PC-9 (cell line): Measurements from ENCODE around the gene CYP2A13. TPM values are rescaled to one million over a fixed set of nuclear protein-coding genes. Genes with fewer than 3 reads are reported as not detected.
"Not testable (repeated sequence)": the region's sequence is repeated elsewhere in the genome, so short reads cannot be mapped to it uniquely, and the experiment has no call there.

Experiments used
- BruUV-seq: library from RNA; stranded (reverse); fragments of 400-500 nt; replicated peaks from 2 replicates; lab custom pipeline; 2021; lab: Mats Ljungman, UMichigan
- CTCF ChIA-PET: fragments of 300-600 bp; sonication (Branson Sonifier 250); formaldehyde crosslinking; loops from one replicate; lab custom pipeline; 2022; ENCODE audit warnings: antibody characterized with exemption; lab: Charles Lee
- POLR2A ChIA-PET: fragments of 300-600 bp; sonication (Branson Sonifier 250); formaldehyde crosslinking; loops from one replicate; lab custom pipeline; 2022; ENCODE audit warnings: antibody characterized with exemption; ENCODE audit not compliant: unreplicated experiment; lab: Charles Lee
- DNase-seq, 2 experiments: peaks; one replicate each; pipeline versions ENCODE4 v3.0.0 to v3.0.0-alpha.2; 2015 to 2022; ENCODE audit warnings: mixed read lengths in 1 of 2
- H2AFZ ChIP-seq: fragments of 200-600 bp; sonication (generic); 2 replicates; pipeline ENCODE4 v1.8.1; 2017; ENCODE audit warnings: antibody characterized with exemption
- H3F3A ChIP-seq: fragments of 200-600 bp; sonication (generic); 2 replicates; pipeline ENCODE4 v1.8.1; 2017; ENCODE audit warnings: antibody characterized with exemption, mild to moderate bottlenecking, low read depth; ENCODE audit not compliant: insufficient read depth
- H3K27ac ChIP-seq: fragments of 200-600 bp; sonication (generic); 2 replicates; pipeline ENCODE4 v1.6.1; 2016; ENCODE audit warnings: mixed run types
- H3K27me3 ChIP-seq: fragments of 200-600 bp; sonication (generic); 2 replicates; pipeline ENCODE4 v1.6.1; 2016; ENCODE audit warnings: low read depth, mixed run types; ENCODE audit not compliant: insufficient read depth
- H3K36me3 ChIP-seq: fragments of 200-600 bp; sonication (generic); 2 replicates; pipeline ENCODE4 v1.6.1; 2016; ENCODE audit warnings: low read depth, mixed run types
- H3K4me1 ChIP-seq: fragments of 200-600 bp; sonication (generic); replicated peaks from 2 replicates; pipeline ENCODE4 v1.6.1; 2016; ENCODE audit warnings: mixed run types; ENCODE audit not compliant: insufficient read depth
- H3K4me2 ChIP-seq: fragments of 200-600 bp; sonication (generic); 2 replicates; pipeline ENCODE4 v1.6.1; 2017; ENCODE audit warnings: mixed run types
- H3K4me3 ChIP-seq: fragments of 200-600 bp; sonication (generic); 2 replicates; pipeline ENCODE4 v1.6.1; 2016; ENCODE audit warnings: mixed run types
- H3K79me2 ChIP-seq: fragments of 200-600 bp; sonication (generic); 2 replicates; pipeline ENCODE4 v1.6.1; 2017; ENCODE audit warnings: low read depth, mixed run types
- H3K9me2 ChIP-seq: fragments of 200-600 bp; sonication (generic); 2 replicates; pipeline ENCODE4 v1.8.1; 2017; ENCODE audit warnings: mild to moderate bottlenecking; ENCODE audit not compliant: insufficient read depth
- H3K9me3 ChIP-seq: fragments of 200-600 bp; sonication (generic); 2 replicates; pipeline ENCODE4 v1.8.1; 2016; ENCODE audit warnings: low read depth; ENCODE audit not compliant: insufficient read depth
- H4K20me1 ChIP-seq: fragments of 200-600 bp; sonication (generic); 2 replicates; pipeline ENCODE4 v1.8.1; 2017; ENCODE audit not compliant: insufficient read depth
- EZH2 ChIP-seq: fragments of 200-600 bp; sonication (generic); IDR thresholded peaks from 2 replicates; pipeline ENCODE4 v1.8.0; 2017; ENCODE audit warnings: antibody characterized with exemption, low read depth
- intact Hi-C: fragments of 100-400 bp; cut with micrococcal nuclease; formaldehyde crosslinking; loops from one replicate; pipeline ENCODE4 v1.10.0; 2022; ENCODE audit not compliant: unreplicated experiment
- total RNA-seq: library from RNA; stranded (reverse); gene quantifications from 2 replicates; pipeline ENCODE4 v1.2.3, GENCODE V29; 2021
- TF ChIP-seq, protein P1 (sequence below): fragments of 200-600 bp; sonication (generic); conservative IDR thresholded peaks from 2 replicates; pipeline ENCODE4 v1.6.1; 2017; ENCODE audit warnings: mixed run types, antibody characterized with exemption, mild to moderate bottlenecking, moderate library complexity

The CYP2A13 gene
- total RNA-seq, 1 experiment from 2014 or later, result not detected

DNA sequence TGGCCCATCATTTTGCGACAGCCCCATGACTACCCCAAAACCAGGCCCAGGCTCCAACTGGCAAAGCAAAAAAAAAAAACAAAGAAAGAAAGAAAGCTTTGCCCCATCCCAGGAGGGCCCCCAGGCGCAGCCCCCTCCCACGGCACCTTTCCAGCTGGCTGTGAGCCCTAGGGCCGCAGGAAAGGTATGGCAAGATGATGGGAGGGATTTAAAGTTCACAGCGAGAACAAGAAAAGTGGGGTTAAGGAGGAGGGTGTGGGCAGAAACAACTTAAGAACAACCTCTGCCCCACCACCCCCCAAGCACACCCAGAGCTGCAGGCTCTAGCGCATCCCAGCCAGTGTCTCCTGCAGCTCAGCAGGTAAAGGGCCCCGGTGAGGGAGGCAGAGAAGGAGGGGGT, 25.9 kb downstream of the CYP2A13 start, which contains the start of gene CYP2F1:
TSS of gene CYP2F1 (plus strand) at position 301 of the 400 bp plus-strand sequence. CDS start 1,757 bp downstream, outside the sequence.
- H3K4me2 ChIP-seq, result no peak within 1 kb of the TSS
- no peak within 1 kb of the TSS for H3K4me3 ChIP-seq
- no peak within 1 kb of the TSS for H3K27ac ChIP-seq
- no peaks in the 10 kb centered on the region for H3K36me3 ChIP-seq
- DNase-seq, result no peak
- no peak within 1 kb of the TSS for H2AFZ ChIP-seq
- CTCF ChIA-PET, result interaction anchor here (0.7 kb wide), 1 partner anchor 32 kb away, joined by 15 read pairs; no protein-coding TSS in a partner anchor
- no TSS peak for BruUV-seq
- H4K20me1 ChIP-seq, result no peaks in the 10 kb centered on the region
- H3K4me1 ChIP-seq, result peaks cover 4% of the 10 kb centered on the region; the same call in 1 of the 2 replicates
- H3F3A ChIP-seq, result no peaks in the 10 kb centered on the region
- H3K9me3 ChIP-seq, result no peaks in the 10 kb centered on the region
- H3K27me3 ChIP-seq, result 0 out of 2 replicates have a peak, but pooled peaks cover 3% of the 10 kb centered on the region
- intact Hi-C loops, result no loop called here
- TF ChIP-seq EZH2, result no peak
- TF ChIP-seq, protein P1, sequence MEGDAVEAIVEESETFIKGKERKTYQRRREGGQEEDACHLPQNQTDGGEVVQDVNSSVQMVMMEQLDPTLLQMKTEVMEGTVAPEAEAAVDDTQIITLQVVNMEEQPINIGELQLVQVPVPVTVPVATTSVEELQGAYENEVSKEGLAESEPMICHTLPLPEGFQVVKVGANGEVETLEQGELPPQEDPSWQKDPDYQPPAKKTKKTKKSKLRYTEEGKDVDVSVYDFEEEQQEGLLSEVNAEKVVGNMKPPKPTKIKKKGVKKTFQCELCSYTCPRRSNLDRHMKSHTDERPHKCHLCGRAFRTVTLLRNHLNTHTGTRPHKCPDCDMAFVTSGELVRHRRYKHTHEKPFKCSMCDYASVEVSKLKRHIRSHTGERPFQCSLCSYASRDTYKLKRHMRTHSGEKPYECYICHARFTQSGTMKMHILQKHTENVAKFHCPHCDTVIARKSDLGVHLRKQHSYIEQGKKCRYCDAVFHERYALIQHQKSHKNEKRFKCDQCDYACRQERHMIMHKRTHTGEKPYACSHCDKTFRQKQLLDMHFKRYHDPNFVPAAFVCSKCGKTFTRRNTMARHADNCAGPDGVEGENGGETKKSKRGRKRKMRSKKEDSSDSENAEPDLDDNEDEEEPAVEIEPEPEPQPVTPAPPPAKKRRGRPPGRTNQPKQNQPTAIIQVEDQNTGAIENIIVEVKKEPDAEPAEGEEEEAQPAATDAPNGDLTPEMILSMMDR, result no peak
- POLR2A ChIA-PET, result interaction anchor here (0.7 kb wide), 1 partner anchor 40 kb away, joined by 11 read pairs; no protein-coding TSS in a partner anchor
- H3K79me2 ChIP-seq, result no peaks in the 10 kb centered on the region
- H3K9me2 ChIP-seq, result no peaks in the 10 kb centered on the region

DNA sequence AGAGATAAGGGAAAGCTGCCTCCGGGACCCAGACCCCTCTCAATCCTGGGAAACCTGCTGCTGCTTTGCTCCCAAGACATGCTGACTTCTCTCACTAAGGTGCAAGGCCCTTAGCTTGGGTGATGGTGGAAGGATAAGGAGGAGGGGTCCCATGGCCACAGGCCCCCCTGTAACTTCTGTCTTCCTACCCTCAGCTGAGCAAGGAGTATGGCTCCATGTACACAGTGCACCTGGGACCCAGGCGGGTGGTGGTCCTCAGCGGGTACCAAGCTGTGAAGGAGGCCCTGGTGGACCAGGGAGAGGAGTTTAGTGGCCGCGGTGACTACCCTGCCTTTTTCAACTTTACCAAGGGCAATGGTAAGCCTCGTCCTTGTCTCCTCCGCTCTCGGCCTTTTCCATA, 28.0 kb downstream of the CYP2A13 start:
- no peak overlapping the region for H2AFZ ChIP-seq
- intact Hi-C loops, result no loop called here
- H3K4me1 ChIP-seq, result peaks cover 4% of the 10 kb centered on the region; the same call in 1 of the 2 replicates
- H3K4me3 ChIP-seq, result no peak overlapping the region
- no peaks in the 10 kb centered on the region; the same call in 1 of the 2 replicates for H3F3A ChIP-seq
- BruUV-seq, result no TSS peak
- H3K9me3 ChIP-seq, result no peaks in the 10 kb centered on the region
- no peak for DNase-seq
- no peaks in the 10 kb centered on the region for H3K9me2 ChIP-seq
- H3K4me2 ChIP-seq, result no peak overlapping the region
- no peak for TF ChIP-seq EZH2
- TF ChIP-seq, protein P1, result no peak
- POLR2A ChIA-PET, result no interaction called here
- H4K20me1 ChIP-seq, result no peaks in the 10 kb centered on the region
- H3K36me3 ChIP-seq, result no peaks in the 10 kb centered on the region
- H3K27ac ChIP-seq, result no peak overlapping the region
- CTCF ChIA-PET, result interaction anchor here (0.6 kb wide), 1 partner anchor 137 kb away, joined by 3 read pairs; no protein-coding TSS in a partner anchor
- no peaks in the 10 kb centered on the region for H3K79me2 ChIP-seq
- H3K27me3 ChIP-seq, result 0 out of 2 replicates have a peak, but pooled peaks cover 3% of the 10 kb centered on the region

DNA sequence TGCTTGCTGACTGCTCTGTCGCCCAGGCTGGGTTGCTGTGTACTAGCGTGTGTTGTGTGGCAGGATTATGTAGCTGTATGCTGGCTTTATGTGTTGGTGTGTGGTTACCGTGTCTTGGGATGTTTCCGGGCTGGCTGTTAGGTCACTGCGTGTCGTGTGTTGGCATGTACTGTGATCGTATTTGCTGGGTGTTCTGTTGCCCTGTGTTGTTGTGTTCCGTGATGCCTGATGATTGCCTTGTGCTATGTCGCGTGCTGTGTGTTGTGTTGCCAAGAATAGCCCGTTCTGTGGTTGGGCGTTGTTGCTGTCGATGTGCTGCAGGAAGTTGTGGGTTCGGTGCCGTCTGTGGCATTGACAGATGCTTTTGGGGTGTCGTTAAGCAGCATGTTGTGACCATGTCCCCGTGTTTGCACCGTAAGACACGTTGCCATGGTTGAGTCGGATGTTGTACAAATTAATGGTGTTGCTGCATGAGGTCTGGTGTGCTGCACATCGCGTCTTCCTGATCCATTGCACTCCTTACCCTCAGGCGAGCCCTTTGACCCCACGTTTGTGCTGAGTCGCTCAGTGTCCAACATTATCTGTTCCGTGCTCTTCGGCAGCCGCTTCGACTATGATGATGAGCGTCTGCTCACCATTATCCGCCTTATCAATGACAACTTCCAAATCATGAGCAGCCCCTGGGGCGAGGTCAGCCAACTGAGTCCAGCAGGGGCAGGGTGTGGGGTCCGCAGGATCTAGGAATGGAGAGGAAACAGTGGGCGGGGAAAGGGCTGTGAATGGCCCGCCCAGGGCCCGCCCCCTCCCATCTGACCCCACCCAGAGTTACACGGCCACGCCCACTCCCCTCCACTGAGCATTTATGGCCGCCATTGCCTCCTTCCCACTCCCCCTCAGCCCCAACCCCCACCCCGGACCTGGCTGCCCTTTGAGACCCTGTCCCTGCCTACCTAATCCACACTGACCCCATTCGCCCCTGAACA, 33.0 kb downstream of the CYP2A13 start:
- H3K79me2 ChIP-seq, DNase-seq, H3K27ac ChIP-seq, H3K4me2 ChIP-seq, H3K36me3 ChIP-seq, H3K4me3 ChIP-seq, H3K9me3 ChIP-seq, H4K20me1 ChIP-seq, intact Hi-C loops, H2AFZ ChIP-seq, BruUV-seq, H3K4me1 ChIP-seq, H3K9me2 ChIP-seq, H3K27me3 ChIP-seq, H3F3A ChIP-seq: not testable (repeated sequence)
- ChIA-PET CTCF (interaction anchor here (0.6 kb wide), 1 partner anchor 486 kb away, joined by 10 read pairs; no protein-coding TSS in a partner anchor), POLR2A (interaction anchor here (0.6 kb wide), 1 partner anchor 343 kb away, joined by 14 read pairs; the partner anchor contains the start of gene RAB4B)

DNA sequence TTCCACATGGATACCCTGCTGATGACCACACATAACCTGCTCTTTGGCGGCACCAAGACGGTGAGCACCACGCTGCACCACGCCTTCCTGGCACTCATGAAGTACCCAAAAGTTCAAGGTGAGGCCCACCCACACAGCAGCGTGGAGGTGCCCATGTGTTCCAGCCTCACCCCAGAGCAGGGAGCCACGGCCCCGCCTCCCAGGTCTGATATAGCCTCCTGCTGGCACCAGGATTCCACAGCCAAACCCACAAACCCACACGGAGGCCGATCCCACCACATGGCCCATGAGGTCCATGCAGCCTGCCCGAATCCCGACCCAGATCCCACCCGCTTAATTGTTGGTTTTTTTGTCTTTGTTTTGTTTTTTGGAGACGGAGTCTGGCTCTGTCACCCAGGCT, 34.6 kb downstream of the CYP2A13 start:
- H3K27ac ChIP-seq, H3K4me3 ChIP-seq, H2AFZ ChIP-seq, H4K20me1 ChIP-seq, H3K9me3 ChIP-seq, H3K4me1 ChIP-seq, H3K27me3 ChIP-seq, H3K4me2 ChIP-seq, H3F3A ChIP-seq, DNase-seq, H3K79me2 ChIP-seq, H3K9me2 ChIP-seq, H3K36me3 ChIP-seq, POLR2A ChIA-PET, BruUV-seq, intact Hi-C loops: not testable (repeated sequence)
- CTCF ChIA-PET, result interaction anchor here (0.6 kb wide), 1 partner anchor 22 kb away, joined by 4 read pairs; no protein-coding TSS in a partner anchor
